GM12874 (cell line): ENCODE results near the gene MCU.

Experiments used
- TF ChIP-seq, protein P1 (sequence below): IDR thresholded peaks from 2 replicates; pipeline ENCODE4 v1.5.1; 2011; ENCODE audit warnings: low read depth, mild to moderate bottlenecking, control low read depth, low read length, moderate library complexity; ENCODE audit not compliant: insufficient read depth

Gene MCU

DNA sequence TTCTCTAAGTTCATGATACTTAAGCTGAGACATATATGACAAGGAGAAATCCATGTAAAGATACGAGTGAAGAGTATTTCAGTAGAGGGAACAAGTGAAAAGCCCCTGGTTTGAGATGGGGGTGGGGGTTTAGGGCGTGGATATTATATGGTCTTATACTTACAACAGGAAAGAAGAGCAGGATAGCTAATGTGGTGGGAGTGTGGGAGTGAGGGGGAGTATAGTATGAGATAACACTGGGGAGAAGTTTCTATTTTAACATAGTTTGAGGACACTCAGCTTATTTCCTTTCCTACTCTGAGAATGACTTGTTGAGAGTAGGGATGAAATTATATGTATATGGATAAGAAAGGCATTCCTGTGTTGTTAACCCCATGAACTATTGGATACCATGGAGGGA is 36.5 kb downstream of the MCU start:
- TF ChIP-seq, protein P1, sequence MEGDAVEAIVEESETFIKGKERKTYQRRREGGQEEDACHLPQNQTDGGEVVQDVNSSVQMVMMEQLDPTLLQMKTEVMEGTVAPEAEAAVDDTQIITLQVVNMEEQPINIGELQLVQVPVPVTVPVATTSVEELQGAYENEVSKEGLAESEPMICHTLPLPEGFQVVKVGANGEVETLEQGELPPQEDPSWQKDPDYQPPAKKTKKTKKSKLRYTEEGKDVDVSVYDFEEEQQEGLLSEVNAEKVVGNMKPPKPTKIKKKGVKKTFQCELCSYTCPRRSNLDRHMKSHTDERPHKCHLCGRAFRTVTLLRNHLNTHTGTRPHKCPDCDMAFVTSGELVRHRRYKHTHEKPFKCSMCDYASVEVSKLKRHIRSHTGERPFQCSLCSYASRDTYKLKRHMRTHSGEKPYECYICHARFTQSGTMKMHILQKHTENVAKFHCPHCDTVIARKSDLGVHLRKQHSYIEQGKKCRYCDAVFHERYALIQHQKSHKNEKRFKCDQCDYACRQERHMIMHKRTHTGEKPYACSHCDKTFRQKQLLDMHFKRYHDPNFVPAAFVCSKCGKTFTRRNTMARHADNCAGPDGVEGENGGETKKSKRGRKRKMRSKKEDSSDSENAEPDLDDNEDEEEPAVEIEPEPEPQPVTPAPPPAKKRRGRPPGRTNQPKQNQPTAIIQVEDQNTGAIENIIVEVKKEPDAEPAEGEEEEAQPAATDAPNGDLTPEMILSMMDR, result no peak

DNA sequence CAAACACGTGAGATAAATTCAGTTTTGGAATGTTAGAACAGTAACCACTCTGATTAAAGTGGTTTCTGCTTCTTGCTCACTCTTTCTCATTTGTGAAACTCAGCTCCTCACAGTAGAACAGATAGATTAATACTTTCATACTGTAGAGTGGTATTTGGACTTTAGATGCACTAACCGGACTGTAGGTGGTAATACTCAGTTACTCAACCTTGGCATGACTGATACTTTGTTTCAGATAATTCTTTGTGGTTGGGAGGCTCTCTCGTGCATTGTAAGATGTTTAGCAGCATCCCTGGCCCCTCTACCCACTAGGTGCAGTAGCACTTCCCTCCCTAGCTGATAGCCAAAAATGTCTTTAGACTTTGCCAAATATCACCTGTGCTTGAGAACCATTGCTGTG is 37.6 kb downstream of the MCU start:
- TF ChIP-seq, protein P1, result no peak

DNA sequence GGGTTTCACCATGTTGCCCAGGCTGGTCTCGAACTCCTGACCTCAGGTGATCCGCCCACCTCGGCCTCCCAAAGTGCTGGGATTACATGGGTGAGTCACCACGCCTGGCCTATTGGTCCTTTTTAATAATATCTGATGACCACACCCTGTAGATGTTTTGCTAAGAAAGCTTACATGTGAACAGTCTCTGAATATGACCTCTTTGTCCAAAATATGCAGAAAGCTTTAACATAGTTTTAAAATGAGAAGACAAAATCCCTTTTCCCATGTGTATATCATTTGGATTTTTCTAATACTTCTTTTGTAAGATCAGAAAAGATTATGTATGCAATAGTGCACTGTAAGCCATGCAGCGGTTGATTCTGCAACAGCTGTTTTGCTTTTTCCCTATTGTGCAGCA is 38.5 kb downstream of the MCU start:
- TF ChIP-seq, protein P1, result no peak

DNA sequence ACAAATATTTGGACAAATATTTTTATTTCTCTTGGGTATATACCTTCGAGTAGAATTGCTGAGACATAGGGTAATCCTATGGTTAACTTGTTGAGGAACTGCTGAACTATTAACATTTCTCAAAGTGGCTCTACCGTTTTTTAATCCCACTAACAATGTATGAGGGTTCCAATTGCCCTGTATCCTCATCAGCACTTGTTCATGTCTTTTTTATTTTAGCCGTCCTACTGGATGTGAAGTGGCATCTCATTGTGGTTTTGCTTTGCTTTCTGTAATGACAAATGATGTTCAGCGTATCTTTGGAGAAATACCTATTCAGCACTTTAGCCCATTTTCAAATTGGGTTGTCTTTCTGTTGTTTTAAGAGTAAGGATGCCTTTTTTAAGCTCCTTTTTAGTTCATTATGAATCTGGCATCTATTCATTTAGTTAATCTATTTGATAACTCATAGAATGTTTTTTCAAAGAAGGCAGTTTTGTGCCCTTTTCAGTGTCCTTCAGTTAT is 40.0 kb downstream of the MCU start:
- TF ChIP-seq, protein P1, result no peak

DNA sequence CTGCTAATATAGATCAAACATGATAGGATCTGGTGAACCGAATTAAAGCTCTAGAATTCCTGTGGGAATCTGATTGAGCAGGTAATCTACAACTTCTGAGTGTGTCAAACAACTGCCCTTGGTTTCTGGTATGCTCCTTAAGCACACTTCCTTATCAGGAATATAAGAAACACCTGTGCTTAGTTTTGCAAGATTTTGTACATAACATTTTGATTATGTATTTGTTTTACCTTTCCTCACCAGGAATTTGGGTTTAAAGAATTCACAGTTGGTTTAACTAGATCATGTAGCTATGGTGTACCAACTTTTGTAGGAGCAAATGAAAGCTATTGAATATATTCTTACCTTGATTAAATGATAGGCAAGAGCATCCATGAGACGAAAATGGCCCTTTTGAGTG is 40.6 kb downstream of the MCU start:
- TF ChIP-seq, protein P1, result no peak

DNA sequence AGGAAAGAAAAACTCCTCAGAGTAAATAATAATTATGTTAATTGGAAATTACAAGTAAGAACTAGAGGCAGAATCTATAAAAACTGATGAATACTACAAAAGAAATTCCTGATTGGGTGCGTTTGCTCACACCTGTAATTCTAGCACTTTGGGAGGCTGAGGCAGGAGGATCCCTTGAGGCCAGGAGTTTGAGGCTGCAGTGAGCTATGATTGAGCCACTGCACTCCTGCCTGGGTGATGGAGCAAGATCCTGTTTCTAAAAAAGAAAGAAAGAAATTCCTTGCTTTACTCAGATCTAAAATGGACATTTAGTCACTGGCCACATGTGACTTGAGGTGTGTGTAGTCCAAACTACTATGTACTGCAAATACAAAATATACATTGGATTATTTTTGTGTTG is 42.0 kb downstream of the MCU start:
- TF ChIP-seq, protein P1, result no peak

DNA sequence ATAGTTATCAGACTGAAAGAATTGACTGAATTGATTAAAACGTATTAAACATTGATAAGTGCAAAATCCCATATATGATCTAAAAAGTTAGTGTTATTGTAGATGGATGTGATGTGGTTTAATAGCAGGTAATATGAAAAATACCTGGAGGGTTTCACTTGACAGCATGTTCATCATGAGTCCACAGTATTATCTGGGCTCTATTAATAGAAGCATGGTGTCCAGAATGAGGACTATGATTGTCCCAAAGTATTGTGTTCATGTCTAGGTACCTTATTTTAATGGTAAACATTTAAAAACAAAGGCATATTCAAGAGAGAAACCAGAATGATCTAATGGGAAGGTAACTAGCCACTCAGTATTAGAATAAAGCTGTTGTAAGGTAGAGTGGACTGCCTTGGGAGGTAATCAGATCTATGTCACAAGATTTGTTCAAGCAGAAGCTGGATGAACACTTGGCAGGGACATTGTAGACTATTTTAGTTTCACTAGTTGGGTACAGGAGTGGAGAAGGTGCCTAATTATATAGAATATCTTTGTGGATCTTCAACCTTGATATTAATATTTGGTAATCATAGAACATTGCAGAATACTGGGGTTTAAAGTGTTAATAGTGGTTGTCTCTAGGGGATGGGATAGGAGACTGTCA is 43.5 kb downstream of the MCU start:
- TF ChIP-seq, protein P1, result no peak
